ENCODE results near the gene INIP. TPM values are rescaled to one million over a fixed set of nuclear protein-coding genes. Genes with fewer than 3 reads are reported as not detected.

Gene INIP
- total and polyA plus RNA-seq, 9 of the 15 experiments (the other 6 are each of a cell fraction or from before 2014, with no cell fraction given) = 11.9 to 87.9 (median 37.3) TPM

- ATAC-seq (no peak; the same call in 2 of the 3 replicates), DNase-seq (ENCODE audit: extremely low read depth in 1 of 4, low spot score in 3 of 4) (no peak), FAIRE-seq (no peak)
- Histone ChIP-seq H3K36me3 (ENCODE audit: control insufficient read depth, insufficient read depth, low read length) (no peaks in the 10 kb centered on the region), H3K79me2 (ENCODE audit: control insufficient read depth, insufficient read depth, low read length) (peaks cover 16% of the 10 kb centered on the region; the same call in 2 of the 3 replicates), H3K9me1 (ENCODE audit: control insufficient read depth, insufficient read depth, low read length) (no peaks in the 10 kb centered on the region), H4K20me1 (replicated peaks; ENCODE audit: control insufficient read depth, insufficient read depth, low read length) (no peaks in the 10 kb centered on the region; the same call in 1 of the 2 replicates), H3K9ac (ENCODE audit: insufficient read depth in 1 of 2, low read depth in 2 of 2, low read length in 2 of 2) (peak overlapping the region; percentile 40 to 93; a peak in 3 of 4 replicates), H3K4me2 (ENCODE audit: insufficient read depth, low read length) (peak overlapping the region; percentile 87; the same call in 1 of the 2 replicates), H3K27me3 (ENCODE audit: control insufficient read depth in 2 of 2, insufficient read depth in 2 of 2, low read length in 2 of 2) (no peaks in the 10 kb centered on the region), H3K4me1 (replicated peaks in 1 of 2; ENCODE audit: control insufficient read depth in 2 of 2, insufficient read depth in 2 of 2, low read length in 2 of 2) (peaks cover 15 to 19% of the 10 kb centered on the region in 2 experiments), H3K27ac (ENCODE audit: extremely low read depth, low read depth, low read length) (peak overlapping the region; percentile 58; the same call in 1 of the 3 replicates), H3K9me3 (replicated peaks; ENCODE audit: control insufficient read depth, insufficient read depth, low read depth, low read length) (no peaks in the 10 kb centered on the region), H2AFZ (ENCODE audit: low read depth, low read length) (peak overlapping the region; percentile 76), H3K4me3 (peak overlapping the region; percentile 50)
- intact Hi-C loops (cut with micrococcal nuclease) (no loop called here), in situ Hi-C loops (cut with MboI) (no loop called here)
- 0% methylated on average over 7 of the region's 50 CpGs for WGBS (ENCODE audit: insufficient coverage, low coverage, missing lambda C conversion rate)
- POLR2A ChIA-PET = interaction anchor here (0.6 to 2.5 kb wide), 7 partner anchors 13 to 392 kb away, joined by 3 to 11 read pairs (median 3); partner anchors contain the start of gene INIP
- CTCF ChIA-PET (ENCODE audit: low intra/inter-chr PET ratio) = no interaction called here
- BruUV-seq (replicated peaks) = no TSS peak
- no peak for TF ChIP-seq TEAD2 (tag; IDR thresholded peaks at IDR 0.05)
- no peak for TF ChIP-seq SIRT6 (IDR thresholded peaks at IDR 0.05; ENCODE audit: low read depth, low read length)
- no peak for TF ChIP-seq ARID1B (IDR thresholded peaks at IDR 0.05)
- TF ChIP-seq PHF8 (IDR thresholded peaks at IDR 0.05; ENCODE audit: borderline replicate concordance, low read length) = peak; percentile 76; the same call in 1 of the 2 replicates
- TF ChIP-seq, protein P1, sequence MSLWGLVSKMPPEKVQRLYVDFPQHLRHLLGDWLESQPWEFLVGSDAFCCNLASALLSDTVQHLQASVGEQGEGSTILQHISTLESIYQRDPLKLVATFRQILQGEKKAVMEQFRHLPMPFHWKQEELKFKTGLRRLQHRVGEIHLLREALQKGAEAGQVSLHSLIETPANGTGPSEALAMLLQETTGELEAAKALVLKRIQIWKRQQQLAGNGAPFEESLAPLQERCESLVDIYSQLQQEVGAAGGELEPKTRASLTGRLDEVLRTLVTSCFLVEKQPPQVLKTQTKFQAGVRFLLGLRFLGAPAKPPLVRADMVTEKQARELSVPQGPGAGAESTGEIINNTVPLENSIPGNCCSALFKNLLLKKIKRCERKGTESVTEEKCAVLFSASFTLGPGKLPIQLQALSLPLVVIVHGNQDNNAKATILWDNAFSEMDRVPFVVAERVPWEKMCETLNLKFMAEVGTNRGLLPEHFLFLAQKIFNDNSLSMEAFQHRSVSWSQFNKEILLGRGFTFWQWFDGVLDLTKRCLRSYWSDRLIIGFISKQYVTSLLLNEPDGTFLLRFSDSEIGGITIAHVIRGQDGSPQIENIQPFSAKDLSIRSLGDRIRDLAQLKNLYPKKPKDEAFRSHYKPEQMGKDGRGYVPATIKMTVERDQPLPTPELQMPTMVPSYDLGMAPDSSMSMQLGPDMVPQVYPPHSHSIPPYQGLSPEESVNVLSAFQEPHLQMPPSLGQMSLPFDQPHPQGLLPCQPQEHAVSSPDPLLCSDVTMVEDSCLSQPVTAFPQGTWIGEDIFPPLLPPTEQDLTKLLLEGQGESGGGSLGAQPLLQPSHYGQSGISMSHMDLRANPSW (CRISPR knock-in tag; IDR thresholded peaks at IDR 0.05) = no peak
- TF ChIP-seq DIDO1 (tag; IDR thresholded peaks at IDR 0.05; ENCODE audit: low read depth) = no peak
- peak in 1 of 2 experiments; percentile 75; a peak in 2 of 4 replicates for TF ChIP-seq NONO (IDR thresholded peaks at IDR 0.05; ENCODE audit: low read depth in 2 of 2, low read length in 1 of 2)
- no peak for TF ChIP-seq SMARCA5 (IDR thresholded peaks at IDR 0.05)
- peak; percentile 0; the same call in 1 of the 2 replicates for TF ChIP-seq HNRNPL (IDR thresholded peaks at IDR 0.05; ENCODE audit: low read depth, low read length)
- TF ChIP-seq ZNF431 (CRISPR knock-in tag; IDR thresholded peaks at IDR 0.05) = no peak
- TF ChIP-seq CTCFL (IDR thresholded peaks at IDR 0.05; ENCODE audit: borderline replicate concordance, insufficient read depth, low read depth, low read length, poor library complexity, severe bottlenecking) = no peak
- peak; percentile 57 for TF ChIP-seq POLR2G (IDR thresholded peaks at IDR 0.05; ENCODE audit: low read depth, low read length)
- no peak for TF ChIP-seq ZFPM2 (CRISPR knock-in tag; IDR thresholded peaks at IDR 0.05)
- no peak for TF ChIP-seq EP300 (IDR thresholded peaks at IDR 0.05; ENCODE audit: low read length)
- TF ChIP-seq EGR1 (conservative IDR thresholded peaks at IDR 0.05) = no peak
- TF ChIP-seq TBL1XR1 (IDR thresholded peaks at IDR 0.05; ENCODE audit: low read length in 2 of 2) = no peak
- no peak for TF ChIP-seq HEY1 (CRISPR knock-in tag; IDR thresholded peaks at IDR 0.05; ENCODE audit: borderline replicate concordance)
- peak; percentile 65 for TF ChIP-seq RB1 (IDR thresholded peaks at IDR 0.05; ENCODE audit: low read depth)
- TF ChIP-seq NCOA2 (IDR thresholded peaks at IDR 0.05; ENCODE audit: partially characterized antibody in 2 of 2) = no peak
- TF ChIP-seq HNRNPUL1 (IDR thresholded peaks at IDR 0.05; ENCODE audit: low read length) = no peak
Measured at GRCh38 chr9:112750764-112751055, 32.8 kb upstream of the INIP start.
